GM19468 (cell line): ENCODE data around the gene ROR2.
"Not testable (repeated sequence)": the region's sequence is repeated elsewhere in the genome, so short reads cannot be mapped to it uniquely, and the experiment has no call there.

Source experiments
- ATAC-seq: cut with Tn5 transposase; IDR thresholded peaks from one replicate; pipeline ENCODE4 v1.9.1; 2021; ENCODE audit warnings: mild to moderate bottlenecking, moderate library complexity, moderate number of reproducible peaks; ENCODE audit not compliant: unreplicated experiment; ENCODE audit errors: extremely low read depth

ROR2 gene

DNA sequence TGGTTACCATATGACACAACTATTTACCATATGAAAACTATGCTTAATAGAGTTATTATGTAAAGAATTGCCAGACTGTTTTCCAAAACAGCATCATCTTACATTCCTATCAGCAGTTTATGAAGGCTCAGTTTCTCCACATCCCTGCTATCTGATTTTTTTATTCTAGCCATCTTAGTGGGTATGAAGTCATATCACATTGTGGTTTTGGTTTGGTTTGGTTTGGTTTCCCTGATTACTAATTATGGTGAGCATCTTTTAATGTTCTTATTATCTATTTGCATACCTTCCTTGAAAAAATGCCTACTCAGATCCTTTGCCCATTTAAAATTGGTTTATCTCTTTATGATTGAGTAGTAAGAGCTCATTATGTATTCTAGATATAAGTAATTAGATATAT lies 327.0 kb downstream of the ROR2 start:
- no peak for ATAC-seq

DNA sequence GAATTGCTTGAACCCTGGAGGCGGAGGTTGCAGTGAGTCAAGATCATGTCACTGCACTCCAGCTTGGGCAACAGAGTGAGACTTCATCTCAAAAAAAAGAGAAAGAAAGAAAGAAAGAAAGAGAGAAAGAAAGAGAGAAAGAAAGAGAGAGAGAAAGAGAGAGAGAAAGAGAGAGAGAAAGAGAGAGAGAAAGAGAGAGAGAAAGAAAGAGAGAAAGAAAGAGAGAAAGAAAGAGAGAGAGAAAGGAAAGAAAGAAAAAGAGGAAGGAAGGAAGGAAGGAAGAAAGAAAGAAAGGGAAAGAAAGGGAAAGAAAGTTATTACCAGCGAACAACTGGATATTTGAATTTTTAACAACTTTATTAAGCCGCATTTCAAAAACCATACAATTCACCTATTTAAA lies 327.9 kb downstream of the ROR2 start:
- not testable (repeated sequence) for ATAC-seq

DNA sequence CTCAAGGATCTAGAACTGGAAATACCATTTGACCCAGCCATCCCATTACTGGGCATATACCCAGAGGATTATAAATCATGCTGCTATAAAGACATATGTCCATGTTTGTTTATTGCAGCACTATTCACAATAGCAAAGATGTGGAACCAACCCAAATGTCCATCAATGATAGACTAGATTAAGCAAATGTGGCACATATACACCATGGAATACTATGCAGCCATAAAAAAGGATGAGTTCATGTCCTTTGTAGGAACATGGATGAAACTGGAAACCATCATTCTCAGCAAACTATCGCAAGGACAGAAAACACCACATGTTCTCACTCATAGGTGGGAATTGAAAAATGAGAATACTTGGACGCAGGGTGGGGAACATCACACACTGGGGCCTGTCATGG lies 336.0 kb downstream of the ROR2 start:
- ATAC-seq: not testable (repeated sequence)

DNA sequence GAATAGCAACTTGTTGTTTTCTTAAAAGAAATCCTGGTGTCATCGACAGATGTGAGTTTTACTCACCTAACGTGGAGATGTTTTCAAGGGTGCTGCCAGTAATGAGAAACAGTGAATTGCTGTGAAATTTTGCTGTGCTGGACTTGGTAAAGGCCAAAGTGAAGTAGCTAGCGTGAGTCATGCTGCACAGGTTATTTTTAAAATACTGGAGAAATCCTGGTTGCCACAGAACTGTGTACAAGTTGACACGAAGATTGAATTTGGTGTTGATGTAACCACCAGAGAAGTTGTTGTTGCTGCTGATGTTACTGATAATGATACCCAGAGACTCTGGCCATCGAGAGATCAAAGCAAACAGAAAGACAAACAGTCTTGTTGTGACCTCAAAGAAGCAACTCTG lies 338.4 kb downstream of the ROR2 start:
- ATAC-seq: no peak

- ATAC-seq: no peak
These were observed 343.6 kb downstream of the ROR2 start for GRCh38 chr9:91606255-91606995.

DNA sequence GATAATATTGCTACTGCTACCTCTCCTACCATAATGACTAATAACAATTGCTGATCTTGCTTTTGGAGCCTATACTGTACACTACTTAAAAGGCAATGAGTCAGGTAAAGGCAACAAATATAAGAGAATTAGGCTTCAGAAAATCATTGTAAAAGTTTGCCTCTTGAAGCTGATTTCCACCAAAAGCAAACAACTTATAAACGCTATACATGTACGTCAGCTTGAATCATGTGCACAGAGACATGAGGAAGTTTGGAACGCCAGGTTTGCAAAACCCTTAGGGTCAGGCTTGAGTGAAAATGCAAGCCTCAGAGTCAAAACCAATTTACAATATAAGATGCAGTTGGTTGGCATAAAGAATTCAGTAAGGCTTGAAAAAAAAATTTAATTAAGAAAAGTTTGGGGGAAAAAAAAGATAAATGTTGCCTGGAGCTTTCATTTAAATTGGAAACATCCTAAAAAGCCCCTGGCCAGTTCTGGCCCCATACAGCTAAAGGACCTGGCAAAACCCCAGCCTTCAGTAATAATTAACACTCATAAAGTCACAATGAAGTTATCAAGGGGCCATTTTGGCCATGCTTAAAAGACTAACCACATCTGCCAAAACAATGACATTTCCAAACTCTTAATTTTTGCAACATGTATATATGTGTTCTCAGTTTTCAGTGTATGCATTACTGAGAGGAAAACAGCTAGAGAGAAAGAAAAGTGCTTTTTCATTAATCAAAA lies 345.4 kb downstream of the ROR2 start:
- no peak for ATAC-seq

- ATAC-seq: no peak
These were observed 346.1 kb downstream of the ROR2 start for GRCh38 chr9:91603932-91604331.

GRCh38 chr9:91599564-91599963 lies 350.5 kb downstream of the ROR2 start:
- ATAC-seq: no peak

DNA sequence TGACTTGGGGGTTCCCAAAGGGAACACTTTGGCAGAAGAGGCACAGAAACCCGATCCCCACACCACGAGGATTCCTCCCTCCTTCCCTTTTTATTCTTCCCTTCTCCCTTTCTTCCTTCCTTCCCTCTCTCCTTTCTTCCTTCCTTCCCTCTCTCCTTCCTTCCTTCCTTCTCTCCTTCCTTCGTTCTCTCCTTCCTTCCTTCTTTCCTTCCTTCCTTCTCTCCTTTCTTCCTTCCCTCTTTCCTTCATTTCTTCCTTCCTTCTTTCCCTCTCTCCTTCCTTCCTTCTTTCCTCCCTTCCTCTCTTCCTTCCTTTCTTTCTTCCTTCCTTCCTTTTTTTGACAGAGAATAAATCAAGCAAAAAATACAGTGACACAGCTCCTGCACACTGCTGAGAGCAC lies 358.4 kb downstream of the ROR2 start:
- ATAC-seq: no peak

DNA sequence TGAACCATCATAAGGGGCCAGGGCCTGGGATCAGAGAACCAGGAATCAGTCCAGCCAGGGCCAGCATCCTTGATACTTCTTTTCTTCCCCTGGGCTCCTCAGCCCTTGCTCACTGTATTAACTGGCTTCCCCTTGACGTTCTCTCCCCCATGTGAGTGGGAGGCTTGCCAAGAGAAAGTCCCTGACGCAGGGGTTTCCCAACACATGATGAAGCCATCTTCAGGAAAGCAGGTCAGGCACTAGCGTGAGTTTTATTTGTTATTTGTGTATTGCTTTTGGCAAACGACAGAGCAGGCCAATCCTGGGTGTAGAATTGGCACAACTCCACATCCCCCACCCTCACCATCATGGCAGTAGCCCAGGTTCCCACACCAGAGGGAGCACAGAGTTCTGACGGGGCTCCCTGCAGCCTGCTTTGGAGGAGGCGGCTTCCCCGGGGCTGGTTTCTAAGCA lies 360.9 kb downstream of the ROR2 start:
- no peak for ATAC-seq

DNA sequence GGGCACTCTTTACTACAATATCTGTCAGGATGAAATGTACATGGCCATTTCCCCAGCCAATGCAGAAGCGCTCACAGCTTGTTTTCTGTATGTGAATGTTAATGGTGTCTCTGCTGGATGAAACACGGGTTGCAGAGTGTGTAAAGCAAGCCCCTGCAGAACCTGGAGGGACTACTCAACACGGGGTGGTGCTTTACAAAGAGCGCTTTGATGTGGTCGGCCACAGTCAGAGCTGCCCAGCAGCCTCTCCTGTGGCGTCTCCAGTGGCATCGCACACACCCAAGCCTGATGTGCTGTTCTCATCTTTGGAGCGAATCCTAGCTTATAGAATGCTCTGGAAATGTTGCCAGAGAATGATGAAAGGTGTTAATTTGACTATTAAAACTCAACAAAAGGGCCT lies 363.7 kb downstream of the ROR2 start:
- ATAC-seq: no peak

GRCh38 chr9:91583966-91584365 lies 366.1 kb downstream of the ROR2 start:
- no peak for ATAC-seq

- ATAC-seq: no peak
These were observed 366.7 kb downstream of the ROR2 start for GRCh38 chr9:91583161-91583875.

DNA sequence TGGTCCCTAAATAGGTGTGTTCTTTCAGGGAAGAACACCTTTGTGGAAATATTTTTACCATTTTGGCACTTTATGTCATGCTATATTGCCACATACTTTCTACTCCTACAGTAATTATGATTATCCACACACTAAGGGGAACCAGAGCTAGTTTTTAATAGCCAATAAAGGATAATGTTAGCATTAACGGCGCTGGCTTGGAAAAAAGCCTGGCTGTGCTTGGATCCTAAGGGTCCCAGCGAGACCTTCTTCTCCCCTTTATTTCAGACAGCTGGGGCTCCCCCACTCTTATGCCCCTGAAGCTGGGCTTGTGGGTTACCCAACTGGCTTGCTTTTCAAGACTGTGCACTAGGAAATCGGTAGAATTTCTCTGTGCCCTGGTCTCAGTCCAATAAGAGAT lies 367.8 kb downstream of the ROR2 start:
- ATAC-seq: no peak

DNA sequence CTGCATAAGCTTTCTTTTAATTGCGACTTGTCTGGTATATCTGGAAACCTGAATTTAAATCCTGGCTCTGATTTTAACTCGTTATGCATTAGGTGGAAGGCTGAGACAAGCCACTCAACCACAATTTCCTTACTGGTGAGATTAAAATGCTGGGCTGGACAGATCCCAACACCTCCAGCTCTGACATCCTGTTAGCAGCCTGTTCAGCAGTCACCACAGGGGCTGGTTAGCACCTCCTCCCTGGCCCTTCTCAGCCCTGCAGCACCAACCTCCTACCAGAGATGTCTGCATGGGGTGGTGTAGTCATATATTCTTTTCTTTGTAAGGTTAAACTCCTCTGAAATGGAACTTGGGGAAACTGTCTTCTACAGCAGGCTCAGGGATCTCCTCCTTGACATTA lies 369.9 kb downstream of the ROR2 start:
- no peak for ATAC-seq

- no peak for ATAC-seq
These were observed 371.1 kb downstream of the ROR2 start for GRCh38 chr9:91578911-91579310.

DNA sequence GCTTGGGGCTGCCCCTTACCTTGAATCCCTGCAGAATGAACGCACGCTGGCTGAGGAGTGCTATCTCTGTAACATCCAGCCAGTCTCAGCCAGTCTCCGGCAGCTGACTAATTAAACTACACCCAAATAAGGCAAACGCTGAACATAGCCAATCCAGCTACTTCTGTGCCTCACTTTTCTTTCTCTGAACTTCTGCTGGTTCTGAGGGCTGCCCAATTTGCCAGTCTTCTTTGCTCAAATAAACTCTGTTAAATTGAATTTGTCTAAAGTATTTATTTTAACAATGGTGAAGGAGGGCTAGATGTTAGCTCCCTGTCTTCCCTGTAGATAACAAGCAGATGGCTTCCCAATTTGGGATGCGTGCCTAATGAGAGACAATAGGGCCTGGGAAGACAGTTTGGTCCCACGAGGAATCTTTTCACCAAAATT lies 372.4 kb downstream of the ROR2 start:
- no peak for ATAC-seq

GRCh38 chr9:91572811-91573210 lies 377.2 kb downstream of the ROR2 start:
- no peak for ATAC-seq

- ATAC-seq: no peak
These were observed 378.0 kb downstream of the ROR2 start for GRCh38 chr9:91572044-91572443.

GRCh38 chr9:91571036-91571435 lies 379.0 kb downstream of the ROR2 start:
- ATAC-seq: no peak

DNA sequence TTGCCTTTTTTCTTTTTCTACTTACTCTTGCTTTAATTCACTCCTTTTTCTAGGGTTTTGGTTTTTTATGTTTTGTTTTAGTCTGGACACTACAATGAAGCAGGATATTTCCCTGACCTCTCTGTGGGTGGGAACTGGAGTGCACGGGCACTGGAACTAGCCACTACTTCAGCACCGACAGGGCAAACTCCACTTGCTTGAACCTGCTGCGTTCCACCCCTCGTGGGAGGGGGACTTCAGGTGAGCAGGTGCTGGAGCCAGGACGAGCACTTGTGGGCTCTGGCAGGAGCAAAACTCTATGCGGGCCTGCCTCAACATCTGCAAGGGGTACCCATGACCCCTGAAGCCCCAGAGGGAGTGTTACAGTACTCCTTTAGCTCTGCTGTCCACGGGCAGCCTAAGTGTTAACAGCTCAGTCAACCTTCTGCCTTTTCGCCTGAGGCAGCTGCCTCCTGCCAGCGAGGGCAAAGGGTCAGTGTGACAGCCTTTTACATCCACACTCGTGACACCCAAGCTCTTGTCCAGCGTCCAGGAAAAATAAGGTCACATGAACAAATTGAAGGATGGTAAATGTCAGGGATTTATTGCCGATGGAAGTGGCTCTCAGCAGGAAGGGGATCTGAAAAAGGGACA lies 382.3 kb downstream of the ROR2 start:
- no peak for ATAC-seq
